Large intestine (tissue), 3 donors: ENCODE results near the gene NFASC. TPM values are rescaled to one million over a fixed set of nuclear protein-coding genes. Genes with fewer than 3 reads are reported as not detected.

Experiments used
- DNase-seq, 2 donors: peaks; one replicate each; pipeline versions ENCODE4 v3.0.0 to v3.0.0-alpha.2; 2013
- H3K27ac ChIP-seq: one replicate; pipeline ENCODE4 v1.5.1; 2013; ENCODE audit warnings: low read length
- H3K27me3 ChIP-seq: 2 replicates; pipeline ENCODE4 v1.6.1; 2013; ENCODE audit warnings: low read length; ENCODE audit not compliant: control insufficient read depth, insufficient read depth
- H3K36me3 ChIP-seq: 2 replicates; pipeline ENCODE4 v1.6.1; 2013; ENCODE audit warnings: low read length; ENCODE audit not compliant: control insufficient read depth, insufficient read depth
- H3K4me1 ChIP-seq: one replicate; pipeline ENCODE4 v1.6.1; 2013; ENCODE audit warnings: low read length; ENCODE audit not compliant: control insufficient read depth, insufficient read depth
- H3K4me3 ChIP-seq: one replicate; pipeline ENCODE4 v1.5.1; 2013; ENCODE audit warnings: low read length
- H3K9me3 ChIP-seq: one replicate; pipeline ENCODE4 v1.6.1; 2013; ENCODE audit warnings: mild to moderate bottlenecking, low read depth, low read length, moderate library complexity; ENCODE audit not compliant: control insufficient read depth
- WGBS: methylation state at CpG from one replicate; pipeline ENCODE4 v1.1.5; 2013; ENCODE audit warnings: low lambda C conversion rate; ENCODE audit not compliant: insufficient coverage; 5-methylcytosine and 5-hydroxymethylcytosine counted together
- polyA plus RNA-seq: library from polyadenylated mRNA; unstranded; fragments of 120-200 nt; gene quantifications from one replicate; pipeline ENCODE4 v1.2.1, GENCODE V29; 2013

Gene NFASC
- polyA plus RNA-seq, 1 donor = 10.1 TPM

GRCh38 chr1:204923626-204924012 is 53.0 kb downstream of the NFASC start:
- DNase-seq = no peak
- WGBS = 100% methylated on average over 1 of the region's 4 CpGs
- H3K9me3 ChIP-seq = no peaks in the 10 kb centered on the region
- H3K4me3 ChIP-seq = no peak overlapping the region
- no peaks in the 10 kb centered on the region for H3K4me1 ChIP-seq
- H3K27ac ChIP-seq = no peak overlapping the region
- H3K36me3 ChIP-seq = no peaks in the 10 kb centered on the region
- H3K27me3 ChIP-seq = peaks cover 2% of the 10 kb centered on the region

DNA sequence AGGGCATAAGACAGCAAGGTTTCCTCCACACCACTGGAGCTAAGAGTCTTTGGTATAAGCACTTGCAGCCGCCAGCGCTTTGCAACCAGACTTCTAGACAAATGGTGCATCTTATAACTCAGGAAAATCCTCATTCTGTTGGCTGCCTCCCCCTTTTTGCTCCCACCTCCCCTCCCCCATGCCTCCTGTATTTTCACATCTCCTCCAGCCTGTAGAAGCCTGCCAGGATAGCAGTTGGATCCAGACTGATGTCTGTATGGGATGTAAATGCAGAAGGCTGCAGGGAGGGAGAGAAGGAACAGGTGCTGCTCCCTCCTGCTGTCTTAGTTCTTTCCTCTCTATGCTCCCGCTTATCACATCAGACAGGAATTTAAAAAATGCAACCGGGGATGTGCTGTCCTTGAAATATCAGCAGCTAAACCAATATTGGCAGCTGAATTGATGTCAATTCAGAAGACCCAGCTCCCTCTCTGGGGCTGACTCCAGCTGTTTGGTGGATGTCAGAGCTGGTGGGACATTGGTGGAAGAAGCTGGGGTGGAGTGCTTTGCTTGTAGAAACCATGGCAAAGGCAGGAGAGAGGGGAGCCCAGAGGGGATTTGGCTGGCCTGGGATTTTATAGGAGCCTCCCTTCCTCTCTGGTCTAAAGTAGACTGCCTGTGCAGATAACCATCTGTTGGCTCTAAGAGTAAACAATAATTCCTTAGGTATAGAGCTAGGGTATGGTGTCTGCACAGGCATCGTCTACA is 53.5 kb downstream of the NFASC start:
- DNase-seq = no peak
- Histone ChIP-seq H3K27ac (no peak overlapping the region), H3K4me1 (no peaks in the 10 kb centered on the region), H3K9me3 (no peaks in the 10 kb centered on the region), H3K27me3 (peaks cover 2% of the 10 kb centered on the region), H3K36me3 (no peaks in the 10 kb centered on the region), H3K4me3 (no peak overlapping the region)
- no CpG with 5 or more reads among the region's 5 CpGs for WGBS

GRCh38 chr1:204925701-204926100 is 55.0 kb downstream of the NFASC start:
- no peaks in the 10 kb centered on the region for H3K9me3 ChIP-seq
- DNase-seq = no peak
- H3K36me3 ChIP-seq = no peaks in the 10 kb centered on the region
- peaks cover 2% of the 10 kb centered on the region for H3K27me3 ChIP-seq
- no peaks in the 10 kb centered on the region for H3K4me1 ChIP-seq
- no peak overlapping the region for H3K27ac ChIP-seq
- no peak overlapping the region for H3K4me3 ChIP-seq
- WGBS = no CpG with 5 or more reads among the region's 1 CpG

- 75% methylated on average over 1 of the region's 11 CpGs for WGBS
- no peaks in the 10 kb centered on the region for H3K36me3 ChIP-seq
- no peak for DNase-seq
- no peaks in the 10 kb centered on the region for H3K9me3 ChIP-seq
- H3K4me1 ChIP-seq = no peaks in the 10 kb centered on the region
- peaks cover 10% of the 10 kb centered on the region for H3K27me3 ChIP-seq
- H3K4me3 ChIP-seq = no peak overlapping the region
- no peak overlapping the region for H3K27ac ChIP-seq
Observed at GRCh38 chr1:204927673-204928641, 57.3 kb downstream of the NFASC start.

DNA sequence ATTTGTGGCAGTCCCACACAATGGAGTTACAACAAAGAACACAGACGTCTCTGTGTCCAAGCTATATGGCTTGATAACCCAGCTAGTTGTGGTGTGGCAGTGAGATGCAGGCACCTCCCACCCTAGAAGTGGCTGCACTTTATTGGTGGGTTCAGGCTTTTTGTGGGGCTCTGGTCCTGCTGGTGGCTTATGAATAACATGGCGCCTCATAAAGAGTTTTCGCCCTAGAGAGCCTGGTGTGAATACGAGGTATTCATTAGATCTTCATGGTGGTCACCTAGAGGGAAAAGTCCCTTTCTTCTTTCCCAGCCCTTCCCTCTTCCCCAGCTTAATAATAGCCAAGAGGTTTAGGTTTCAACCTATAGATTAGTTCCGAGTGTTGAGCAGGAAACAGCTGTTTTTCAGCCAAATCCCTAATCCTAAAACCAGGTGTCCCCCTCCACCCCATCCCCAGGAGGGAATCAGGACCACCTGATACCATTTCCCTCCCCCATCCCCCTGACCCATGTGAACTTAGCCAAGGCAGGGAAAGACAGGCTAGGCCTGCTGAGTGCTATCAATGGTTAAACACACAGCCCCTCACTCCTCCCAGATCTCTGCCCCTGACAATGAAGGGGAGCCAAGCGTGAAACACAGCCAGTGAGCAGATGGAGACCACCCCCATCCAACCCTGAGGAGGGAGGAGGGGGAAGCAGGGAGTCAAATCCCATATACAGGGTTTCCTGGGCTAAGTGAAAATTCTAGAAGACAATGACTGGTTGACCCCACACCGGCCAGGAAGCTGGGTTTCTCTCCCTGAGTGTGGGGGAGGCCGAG is 58.2 kb downstream of the NFASC start:
- no peak overlapping the region for H3K4me3 ChIP-seq
- no peaks in the 10 kb centered on the region for H3K4me1 ChIP-seq
- WGBS = no CpG with 5 or more reads among the region's 8 CpGs

GRCh38 chr1:204929487-204930154 is 59.0 kb downstream of the NFASC start:
- H3K36me3 ChIP-seq = no peaks in the 10 kb centered on the region
- H3K4me1 ChIP-seq = no peaks in the 10 kb centered on the region
- WGBS = no CpG with 5 or more reads among the region's 6 CpGs
- peaks cover 16% of the 10 kb centered on the region for H3K27me3 ChIP-seq
- no peak overlapping the region for H3K27ac ChIP-seq
- H3K9me3 ChIP-seq = no peaks in the 10 kb centered on the region
- DNase-seq = no peak
- no peak overlapping the region for H3K4me3 ChIP-seq

More for the DNA sequence above, 58.2 kb downstream of the NFASC start:
- Histone ChIP-seq H3K27me3 (peaks cover 14% of the 10 kb centered on the region), H3K36me3 (no peaks in the 10 kb centered on the region), H3K9me3 (no peaks in the 10 kb centered on the region), H3K27ac (no peak overlapping the region)
- DNase-seq = no peak

DNA sequence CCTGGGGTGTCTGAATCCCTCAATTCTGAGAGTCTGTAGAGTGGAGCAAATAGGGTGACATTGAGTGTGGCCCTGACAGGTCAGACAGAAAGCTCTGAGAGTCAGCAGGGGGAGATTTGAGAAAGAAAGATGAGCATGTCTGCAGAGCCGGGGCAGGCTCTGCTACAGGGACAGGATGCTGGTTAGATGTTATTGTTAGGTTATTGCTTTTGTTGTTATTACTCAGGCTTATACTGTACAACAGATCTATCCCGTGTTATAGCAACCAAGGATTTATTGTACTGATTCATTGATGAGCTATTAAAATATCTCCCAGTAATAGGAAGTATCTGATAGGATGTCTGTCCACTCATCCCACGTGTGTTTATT is 59.5 kb downstream of the NFASC start:
- DNase-seq = no peak
- Histone ChIP-seq H3K27ac (no peak overlapping the region), H3K9me3 (no peaks in the 10 kb centered on the region), H3K4me1 (no peaks in the 10 kb centered on the region), H3K36me3 (no peaks in the 10 kb centered on the region), H3K4me3 (no peak overlapping the region), H3K27me3 (peaks cover 18% of the 10 kb centered on the region)
- WGBS = no CpG with 5 or more reads among the region's 3 CpGs

GRCh38 chr1:204931313-204931712 is 60.7 kb downstream of the NFASC start:
- Histone ChIP-seq H3K36me3 (no peaks in the 10 kb centered on the region), H3K27me3 (peaks cover 16% of the 10 kb centered on the region), H3K9me3 (no peaks in the 10 kb centered on the region), H3K4me1 (no peaks in the 10 kb centered on the region), H3K4me3 (no peak overlapping the region), H3K27ac (no peak overlapping the region)
- no peak for DNase-seq
- WGBS = no CpG with 5 or more reads among the region's 1 CpG

DNA sequence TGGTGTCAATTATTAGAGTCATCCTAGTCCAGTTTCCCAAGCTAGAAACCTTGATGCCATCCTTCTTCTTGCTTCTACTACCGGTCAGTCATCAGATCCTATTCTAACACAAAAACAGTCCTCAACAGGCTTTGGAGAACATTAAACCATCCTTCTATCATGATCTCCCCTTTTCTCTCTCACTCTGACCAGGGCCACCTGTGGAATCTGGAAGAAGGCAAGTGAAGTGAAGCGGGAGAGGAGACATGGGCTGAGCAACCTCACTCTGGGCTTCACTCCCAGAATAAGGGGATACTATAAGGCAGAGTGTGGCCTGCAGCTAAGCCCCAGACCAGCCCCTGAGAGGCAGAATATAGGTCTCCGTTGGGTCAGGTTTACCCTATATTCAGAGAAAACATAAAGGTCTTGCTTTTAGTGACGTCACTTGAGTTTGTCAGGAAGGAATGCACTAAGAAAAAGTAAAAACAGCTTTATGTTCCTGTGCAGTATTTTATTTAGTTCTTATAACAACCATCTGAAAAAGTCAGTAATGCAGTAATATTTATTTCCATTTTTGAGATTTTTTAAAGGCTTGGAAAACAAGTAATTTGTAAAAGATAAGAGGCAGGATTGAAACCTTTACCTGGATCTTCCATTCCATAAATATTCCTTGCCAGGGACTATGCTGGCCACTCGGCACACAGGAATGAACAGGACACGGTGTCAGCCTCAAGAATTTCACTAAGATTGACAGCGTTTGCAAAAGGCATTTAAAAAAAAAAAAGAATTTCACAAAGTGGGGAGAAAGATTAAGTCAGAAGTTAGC is 61.3 kb downstream of the NFASC start:
- DNase-seq = no peak
- H3K9me3 ChIP-seq = no peaks in the 10 kb centered on the region
- H3K27me3 ChIP-seq = peaks cover 16% of the 10 kb centered on the region
- no peaks in the 10 kb centered on the region for H3K36me3 ChIP-seq
- H3K27ac ChIP-seq = no peak overlapping the region
- 100% methylated on average over 1 of the region's 7 CpGs for WGBS
- H3K4me3 ChIP-seq = no peak overlapping the region
- no peaks in the 10 kb centered on the region for H3K4me1 ChIP-seq
